Peyer's patch (tissue), 4 donors: Measurements from ENCODE around the gene UGT1A10. TPM values are rescaled to one million over a fixed set of nuclear protein-coding genes. Genes with fewer than 3 reads are reported as not detected.

ENCODE experiments used
- DNase-seq, 3 donors: peaks; one replicate each; pipeline ENCODE4 v3.0.0-alpha.2; 2017 to 2019
- H3K27ac ChIP-seq, 4 donors: fragments of 200-600 bp; sonication (generic); one replicate each; pipeline ENCODE4 v1.5.1; 2016 to 2019
- H3K27me3 ChIP-seq, 2 donors: fragments of 200-600 bp; sonication (generic); one replicate each; pipeline ENCODE4 v1.5.1; 2019
- H3K36me3 ChIP-seq, 3 donors: fragments of 200-600 bp; sonication (generic); one replicate each; pipeline ENCODE4 v1.5.1; 2016 to 2019
- H3K4me1 ChIP-seq, 4 donors: fragments of 200-600 bp; sonication (generic); one replicate each; pipeline ENCODE4 v1.5.1; 2016 to 2019
- H3K4me3 ChIP-seq, 4 donors: fragments of 200-600 bp; sonication (generic); 1 replicate in 3 of 4; 2 replicates in 1 of 4; pipeline ENCODE4 v1.5.1; 2016 to 2019; ENCODE audit warnings: mild to moderate bottlenecking in 1 of 4
- H3K9me3 ChIP-seq, 4 donors: fragments of 200-600 bp; sonication (generic); one replicate each; pipeline ENCODE4 v1.5.1; 2016 to 2019; ENCODE audit warnings: mild to moderate bottlenecking in 1 of 4
- POLR2A ChIP-seq, 2 donors: fragments of 450-650 bp; IDR thresholded peaks; one replicate each; pipeline ENCODE4 v1.5.1; 2017; ENCODE audit warnings: antibody characterized with exemption in 2 of 2, mild to moderate bottlenecking in 2 of 2, moderate library complexity in 2 of 2
- total RNA-seq, 4 donors: library from RNA; depleted of rRNA; stranded (reverse); fragments of >200 nt; gene quantifications; one replicate each; pipeline ENCODE4 v1.1.0, GENCODE V29; 2016
- TF ChIP-seq, protein P1 (sequence below), 6 experiments: fragments of 450-650 bp in 4 of 6; fragments of 200-600 bp in 2 of 6; sonication (generic) in 1 of 6; IDR thresholded peaks; one replicate each; pipeline ENCODE4 v1.5.1; 2017 to 2019; ENCODE audit warnings: antibody characterized with exemption in 6 of 6, mild to moderate bottlenecking in 3 of 6, moderate library complexity in 1 of 6

The UGT1A10 gene
- total RNA-seq, 4 donors from 2014 or later: 19.0 to 168 (median 71.8) TPM

DNA sequence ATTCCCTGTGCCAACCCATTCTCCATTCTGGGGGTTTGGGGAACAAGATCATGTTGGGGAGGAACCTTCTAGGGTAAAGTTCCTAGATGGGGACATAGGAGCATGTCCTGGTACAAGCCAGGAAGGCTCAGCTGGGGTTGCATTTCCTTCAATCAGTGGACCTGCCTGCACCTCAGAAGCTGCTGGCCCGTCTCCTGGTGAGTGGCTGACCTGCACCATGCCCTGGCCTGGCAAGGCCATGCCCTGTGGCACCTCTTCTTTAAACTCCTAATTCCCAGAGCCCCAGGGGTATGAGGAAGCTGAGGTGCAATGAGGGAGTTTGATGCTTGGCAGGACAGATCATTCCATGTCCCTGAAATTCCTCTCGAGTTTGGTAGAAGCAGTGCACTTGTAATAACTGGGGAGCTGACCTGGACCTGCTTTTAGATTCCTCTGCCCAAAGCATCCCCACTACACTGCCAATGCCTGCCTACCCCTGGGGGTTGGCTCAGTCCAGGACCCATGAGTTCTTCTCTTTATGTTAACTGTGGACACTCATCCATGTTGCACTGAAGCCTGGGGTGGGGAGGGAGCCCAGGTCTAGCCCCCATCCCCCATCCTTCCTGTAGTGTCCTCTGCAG, 167.2 kb downstream of the UGT1A10 start:
- Histone ChIP-seq H3K9me3 (no peaks in the 10 kb centered on the region), H3K4me1 (no peaks in the 10 kb centered on the region), H3K4me3 (no peak overlapping the region), H3K36me3 (no peaks in the 10 kb centered on the region), H3K27me3 (no peaks in the 10 kb centered on the region), H3K27ac (no peak overlapping the region)
- TF ChIP-seq, protein P1, sequence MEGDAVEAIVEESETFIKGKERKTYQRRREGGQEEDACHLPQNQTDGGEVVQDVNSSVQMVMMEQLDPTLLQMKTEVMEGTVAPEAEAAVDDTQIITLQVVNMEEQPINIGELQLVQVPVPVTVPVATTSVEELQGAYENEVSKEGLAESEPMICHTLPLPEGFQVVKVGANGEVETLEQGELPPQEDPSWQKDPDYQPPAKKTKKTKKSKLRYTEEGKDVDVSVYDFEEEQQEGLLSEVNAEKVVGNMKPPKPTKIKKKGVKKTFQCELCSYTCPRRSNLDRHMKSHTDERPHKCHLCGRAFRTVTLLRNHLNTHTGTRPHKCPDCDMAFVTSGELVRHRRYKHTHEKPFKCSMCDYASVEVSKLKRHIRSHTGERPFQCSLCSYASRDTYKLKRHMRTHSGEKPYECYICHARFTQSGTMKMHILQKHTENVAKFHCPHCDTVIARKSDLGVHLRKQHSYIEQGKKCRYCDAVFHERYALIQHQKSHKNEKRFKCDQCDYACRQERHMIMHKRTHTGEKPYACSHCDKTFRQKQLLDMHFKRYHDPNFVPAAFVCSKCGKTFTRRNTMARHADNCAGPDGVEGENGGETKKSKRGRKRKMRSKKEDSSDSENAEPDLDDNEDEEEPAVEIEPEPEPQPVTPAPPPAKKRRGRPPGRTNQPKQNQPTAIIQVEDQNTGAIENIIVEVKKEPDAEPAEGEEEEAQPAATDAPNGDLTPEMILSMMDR (IDR thresholded peaks at IDR 0.05): no peak
- TF ChIP-seq POLR2A (IDR thresholded peaks at IDR 0.05): no peak
- peak in 1 of 3 donors; percentile 13 for DNase-seq

DNA sequence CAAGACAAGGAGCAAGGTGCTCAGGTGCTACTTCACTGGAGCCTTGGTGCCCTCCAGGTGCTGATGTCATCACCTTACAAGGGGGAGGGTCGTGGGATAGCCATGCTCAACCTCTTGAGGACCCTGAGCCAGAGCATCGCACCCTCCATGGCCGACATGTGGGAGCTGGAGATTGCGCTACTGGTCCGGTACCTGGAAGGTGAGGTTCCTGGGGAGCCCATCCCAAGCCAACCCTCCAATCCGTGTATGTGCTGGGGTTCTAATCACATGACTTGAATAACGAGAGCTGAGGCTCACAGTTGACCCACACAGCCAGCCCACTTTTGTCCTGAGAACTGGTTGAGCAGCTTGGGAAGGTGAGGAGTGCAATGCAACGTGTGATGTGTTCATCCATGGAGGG, 167.7 kb downstream of the UGT1A10 start:
- Histone ChIP-seq H3K36me3 (no peaks in the 10 kb centered on the region), H3K27me3 (no peaks in the 10 kb centered on the region), H3K4me3 (no peak overlapping the region), H3K9me3 (no peaks in the 10 kb centered on the region), H3K27ac (no peak overlapping the region), H3K4me1 (no peaks in the 10 kb centered on the region)
- peak in 2 of 3 donors; percentile 15 to 28 for DNase-seq
- TF ChIP-seq, protein P1 (IDR thresholded peaks at IDR 0.05): no peak
- TF ChIP-seq POLR2A (IDR thresholded peaks at IDR 0.05): no peak

DNA sequence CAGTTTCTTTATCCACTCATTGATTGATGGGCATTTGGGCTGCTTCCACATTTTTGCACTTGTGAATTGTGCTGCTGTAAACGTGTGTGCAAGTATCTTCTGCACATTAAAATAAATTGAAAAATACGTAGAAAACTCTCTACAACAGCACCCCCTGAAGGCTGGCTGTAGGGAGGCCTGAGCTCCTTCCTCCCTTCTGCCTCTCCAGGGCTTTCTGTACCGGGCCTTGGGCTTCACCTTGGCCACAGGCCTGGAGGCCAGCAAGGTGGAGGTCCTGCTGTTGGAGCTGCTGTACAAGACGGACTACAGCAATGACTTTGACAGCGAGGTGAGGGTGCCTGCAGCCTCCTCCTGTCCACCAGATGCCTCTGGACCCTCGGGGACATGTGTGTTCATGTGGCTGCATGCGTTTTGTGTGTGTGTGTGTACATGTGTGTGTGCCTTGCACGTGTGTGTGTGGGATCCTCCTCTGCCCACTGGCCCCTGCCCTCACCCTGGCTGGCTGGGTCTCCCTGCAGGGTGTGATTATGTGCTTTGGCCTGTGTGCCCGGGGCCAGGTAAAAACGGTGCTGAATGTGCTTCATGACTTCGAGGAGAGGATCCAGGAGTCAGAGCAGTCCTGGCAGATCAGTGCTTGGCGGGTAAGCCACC, 171.1 kb downstream of the UGT1A10 start:
- Histone ChIP-seq H3K36me3 (no peaks in the 10 kb centered on the region), H3K9me3 (no peaks in the 10 kb centered on the region), H3K27ac (no peak overlapping the region), H3K4me1 (no peaks in the 10 kb centered on the region), H3K4me3 (no peak overlapping the region), H3K27me3 (no peaks in the 10 kb centered on the region)
- DNase-seq: peak in 2 of 3 donors; percentile 35 to 43
- TF ChIP-seq, protein P1 (IDR thresholded peaks at IDR 0.05): peak in 2 of 6 experiments; percentile 6 to 14
- no peak for TF ChIP-seq POLR2A (IDR thresholded peaks at IDR 0.05)

DNA sequence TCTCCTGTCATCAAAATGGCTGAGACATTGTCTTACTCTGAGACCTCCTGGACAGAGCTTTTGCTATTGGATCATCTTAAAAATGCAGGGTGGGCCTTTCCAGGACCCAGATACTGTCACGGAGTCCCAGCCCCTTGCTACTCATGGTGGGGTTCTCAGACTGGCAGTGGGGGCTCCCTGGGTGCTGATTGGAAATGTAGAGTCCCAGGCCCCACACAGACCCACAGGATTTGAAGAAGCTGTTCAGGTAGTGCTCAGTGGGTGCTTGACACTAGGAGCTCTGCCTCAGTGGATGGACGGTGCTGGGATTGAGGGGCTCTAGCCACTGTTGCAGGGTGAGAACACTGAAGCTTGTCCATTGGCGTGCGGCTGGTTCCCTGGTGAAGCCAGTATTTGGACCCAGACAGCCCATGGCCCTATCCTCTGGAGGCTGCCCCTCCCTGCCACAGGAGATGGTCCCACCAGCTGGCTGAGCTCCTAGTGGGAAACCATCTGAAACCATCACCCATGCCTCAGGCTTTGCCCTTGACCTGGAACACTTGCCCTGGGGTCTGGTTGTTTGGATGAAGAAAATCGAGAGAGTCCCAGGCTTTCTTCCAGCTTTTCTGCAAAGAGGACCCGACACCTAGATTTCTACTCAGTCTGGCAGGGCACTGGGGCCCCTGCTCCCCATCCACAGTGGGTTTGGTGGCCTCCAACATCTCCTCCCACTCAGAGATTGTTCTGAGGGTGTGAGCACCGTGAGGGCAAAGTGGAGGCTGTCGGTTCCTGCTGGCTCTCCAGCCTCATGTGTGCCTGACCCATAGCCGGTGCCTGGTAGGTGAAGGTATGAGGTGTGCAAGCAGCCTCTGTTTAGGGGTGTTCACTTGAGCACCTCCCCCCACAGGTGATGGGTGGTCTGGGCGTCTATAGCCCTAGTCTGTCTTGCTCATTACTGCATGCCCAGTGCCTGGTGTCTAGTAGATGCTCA, 172.0 kb downstream of the UGT1A10 start:
- no peak overlapping the region for H3K4me3 ChIP-seq
- no peaks in the 10 kb centered on the region for H3K27me3 ChIP-seq
- no peak overlapping the region for H3K27ac ChIP-seq
- no peaks in the 10 kb centered on the region for H3K9me3 ChIP-seq
- H3K4me1 ChIP-seq: no peaks in the 10 kb centered on the region
- TF ChIP-seq, protein P1 (IDR thresholded peaks at IDR 0.05): no peak
- TF ChIP-seq POLR2A (IDR thresholded peaks at IDR 0.05): no peak
- H3K36me3 ChIP-seq: no peaks in the 10 kb centered on the region
- peak in 2 of 3 donors; percentile 24 to 30 for DNase-seq

DNA sequence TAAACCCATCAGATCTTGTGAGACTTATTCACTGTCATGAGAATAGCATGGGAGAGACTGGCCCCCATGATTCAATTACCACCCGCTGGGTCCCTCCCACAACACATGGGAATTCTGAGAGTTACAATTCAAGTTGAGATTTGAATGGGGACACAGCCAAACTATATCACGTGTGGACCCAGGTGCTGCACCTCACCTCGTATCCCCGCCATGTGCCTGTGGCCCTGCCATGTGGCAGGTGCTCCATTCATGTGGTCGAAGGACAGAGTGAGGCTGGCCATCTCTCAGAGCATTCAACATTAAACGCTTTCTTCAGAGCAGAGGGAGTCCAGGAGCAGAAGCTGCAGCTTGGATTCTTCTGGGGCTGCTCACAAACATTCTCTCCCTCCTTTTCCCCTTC, 174.1 kb downstream of the UGT1A10 start:
- no peaks in the 10 kb centered on the region for H3K4me1 ChIP-seq
- no peak overlapping the region for H3K27ac ChIP-seq
- peak in 2 of 3 donors; percentile 6 to 17 for DNase-seq
- no peak overlapping the region for H3K4me3 ChIP-seq
- no peaks in the 10 kb centered on the region for H3K36me3 ChIP-seq
- no peaks in the 10 kb centered on the region for H3K27me3 ChIP-seq
- no peaks in the 10 kb centered on the region for H3K9me3 ChIP-seq
- no peak for TF ChIP-seq POLR2A (IDR thresholded peaks at IDR 0.05)
- TF ChIP-seq, protein P1 (IDR thresholded peaks at IDR 0.05): no peak
